ENCODE measurements around the gene UROC1. TPM values are rescaled to one million over a fixed set of nuclear protein-coding genes. Genes with fewer than 3 reads are reported as not detected.

Gene UROC1
- total RNA-seq, 1 experiment from 2014 or later = not detected

- Histone ChIP-seq H3K9ac (ENCODE audit: extremely low read depth, insufficient read length, low read length) (no peak overlapping the region), H3K14ac (ENCODE audit: insufficient read depth, low read length) (no peak overlapping the region), H3T11ph (ENCODE audit: low read length) (no peak overlapping the region), H3K79me2 (ENCODE audit: insufficient read depth, low read length) (peaks cover 9% of the 10 kb centered on the region; the same call in 1 of the 2 replicates), H4K20me1 (ENCODE audit: control insufficient read depth, insufficient read depth, insufficient read length) (no peaks in the 10 kb centered on the region), H4K91ac (ENCODE audit: insufficient read length, low read depth, low read length) (no peak overlapping the region), H2AK5ac (ENCODE audit: insufficient read length, low read length) (no peak overlapping the region), H2BK120ac (ENCODE audit: low read depth, low read length, poor library complexity, severe bottlenecking) (no peak overlapping the region), H2BK20ac (ENCODE audit: low read depth, low read length, poor library complexity, severe bottlenecking) (no peak overlapping the region), H3K27ac (ENCODE audit: insufficient read length, low read depth, low read length) (no peak overlapping the region), H2AFZ (ENCODE audit: low read length) (no peak overlapping the region), H4K8ac (replicated peaks; ENCODE audit: insufficient read length, low read depth, low read length) (no peak overlapping the region), H3K23ac (ENCODE audit: insufficient read length, low read depth, low read length) (no peak overlapping the region), H3K27me3 (ENCODE audit: insufficient read depth, low read length) (no peaks in the 10 kb centered on the region), H3K9me3 (ENCODE audit: control insufficient read depth, low read depth, low read length) (no peaks in the 10 kb centered on the region), H2BK12ac (ENCODE audit: insufficient read length, low read depth, low read length) (no peak overlapping the region), H3K56ac (ENCODE audit: insufficient read length, low read depth, low read length) (no peak overlapping the region), H3K4me1 (ENCODE audit: insufficient read depth, low read length) (peaks cover 9% of the 10 kb centered on the region; the same call in 1 of the 2 replicates), H3K79me1 (ENCODE audit: insufficient read depth, low read depth, low read length, poor library complexity, severe bottlenecking) (peaks cover 8% of the 10 kb centered on the region), H3K4ac (ENCODE audit: low read depth, low read length) (no peak overlapping the region), H2BK5ac (ENCODE audit: insufficient read length, low read length) (no peak overlapping the region), H3K23me2 (ENCODE audit: insufficient read length, low read depth, low read length, poor library complexity, severe bottlenecking) (peaks cover 13% of the 10 kb centered on the region), H2BK15ac (ENCODE audit: low read depth, low read length) (no peak overlapping the region), H4K5ac (ENCODE audit: insufficient read length, low read depth, low read length) (no peak overlapping the region), H3K4me2 (ENCODE audit: insufficient read depth, insufficient read length, low read length) (no peak overlapping the region), H3K18ac (ENCODE audit: insufficient read length, low read depth, low read length) (no peak overlapping the region)
- Mint-ChIP-seq H3K27me3 (ENCODE audit: low read depth) (no peaks in the 10 kb centered on the region), H3K4me1 (peaks cover 31 to 35% of the 10 kb centered on the region in 2 experiments), H3K4me3 (peak overlapping the region; percentile 88 to 91; a peak in 4 of 5 replicates), H3K9me3 (no peaks in the 10 kb centered on the region; a peak in 1 of 5 replicates), H3K27ac (peak overlapping the region in 2 of 3 experiments; percentile 31 to 37; a peak in 3 of 7 replicates), H3K36me3 (ENCODE audit: insufficient read depth in 1 of 3, low read depth in 3 of 3) (peaks cover 34 to 49% (median 48%) of the 10 kb centered on the region in 3 experiments)
- no CpG with 5 or more reads among the region's 8 CpGs for WGBS (ENCODE audit: extremely low coverage, insufficient read length, low lambda C conversion rate)
- no peak for DNase-seq
- TF ChIP-seq CTCF (conservative IDR thresholded peaks at IDR 0.05) = no peak
Measured at GRCh38 chr3:126472277-126473006, 45.1 kb downstream of the UROC1 start.
